ENCODE data around the gene FOLR3. TPM values are rescaled to one million over a fixed set of nuclear protein-coding genes. Genes with fewer than 3 reads are reported as not detected.
"Not testable (repeated sequence)": the region's sequence is repeated elsewhere in the genome, so short reads cannot be mapped to it uniquely, and the experiment has no call there.

Gene FOLR3
- total RNA-seq, 1 donor from 2014 or later: 0.98 TPM

DNA sequence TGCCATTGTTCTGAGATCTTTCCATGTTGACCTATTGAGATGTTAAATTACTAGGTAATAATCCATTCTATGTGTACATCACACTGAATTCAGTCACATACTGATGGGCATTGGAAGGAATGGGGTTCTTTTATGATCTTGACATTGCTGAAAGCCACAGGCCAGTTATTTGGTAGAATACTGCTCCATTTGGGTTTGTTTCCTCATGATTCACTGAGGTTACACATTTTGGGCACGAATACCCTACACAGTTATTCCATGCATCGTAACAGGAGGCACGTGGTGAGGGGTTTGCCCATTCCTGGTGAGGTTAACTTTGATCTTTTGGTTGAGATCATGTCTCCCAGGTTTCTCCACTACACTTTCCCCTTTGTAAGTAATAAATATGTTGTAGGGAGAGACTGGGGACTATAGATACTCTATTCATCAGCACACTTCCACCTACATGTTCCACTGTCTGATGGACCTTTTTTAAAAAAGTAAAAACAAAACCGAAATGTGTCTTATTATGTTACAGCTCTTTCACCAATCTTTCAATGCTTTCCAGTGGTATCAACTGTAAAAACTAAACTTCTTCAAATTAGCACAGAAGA is 44.4 kb downstream of the FOLR3 start:
- Mint-ChIP-seq H3K27ac (no peak overlapping the region), H3K27me3 (peaks cover 8% of the 10 kb centered on the region), H3K36me3 (ENCODE audit: insufficient read depth) (no peaks in the 10 kb centered on the region), H3K4me3 (ENCODE audit: low read depth) (no peak overlapping the region), H3K9me3 (ENCODE audit: low read depth) (no peaks in the 10 kb centered on the region), H3K4me1 (ENCODE audit: low read depth) (peaks cover 3% of the 10 kb centered on the region)
- no peak for DNase-seq (ENCODE audit: low spot score, unreplicated experiment)
- TF ChIP-seq, protein P1, sequence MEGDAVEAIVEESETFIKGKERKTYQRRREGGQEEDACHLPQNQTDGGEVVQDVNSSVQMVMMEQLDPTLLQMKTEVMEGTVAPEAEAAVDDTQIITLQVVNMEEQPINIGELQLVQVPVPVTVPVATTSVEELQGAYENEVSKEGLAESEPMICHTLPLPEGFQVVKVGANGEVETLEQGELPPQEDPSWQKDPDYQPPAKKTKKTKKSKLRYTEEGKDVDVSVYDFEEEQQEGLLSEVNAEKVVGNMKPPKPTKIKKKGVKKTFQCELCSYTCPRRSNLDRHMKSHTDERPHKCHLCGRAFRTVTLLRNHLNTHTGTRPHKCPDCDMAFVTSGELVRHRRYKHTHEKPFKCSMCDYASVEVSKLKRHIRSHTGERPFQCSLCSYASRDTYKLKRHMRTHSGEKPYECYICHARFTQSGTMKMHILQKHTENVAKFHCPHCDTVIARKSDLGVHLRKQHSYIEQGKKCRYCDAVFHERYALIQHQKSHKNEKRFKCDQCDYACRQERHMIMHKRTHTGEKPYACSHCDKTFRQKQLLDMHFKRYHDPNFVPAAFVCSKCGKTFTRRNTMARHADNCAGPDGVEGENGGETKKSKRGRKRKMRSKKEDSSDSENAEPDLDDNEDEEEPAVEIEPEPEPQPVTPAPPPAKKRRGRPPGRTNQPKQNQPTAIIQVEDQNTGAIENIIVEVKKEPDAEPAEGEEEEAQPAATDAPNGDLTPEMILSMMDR (IDR thresholded peaks at IDR 0.05; ENCODE audit: unreplicated experiment): no peak

DNA sequence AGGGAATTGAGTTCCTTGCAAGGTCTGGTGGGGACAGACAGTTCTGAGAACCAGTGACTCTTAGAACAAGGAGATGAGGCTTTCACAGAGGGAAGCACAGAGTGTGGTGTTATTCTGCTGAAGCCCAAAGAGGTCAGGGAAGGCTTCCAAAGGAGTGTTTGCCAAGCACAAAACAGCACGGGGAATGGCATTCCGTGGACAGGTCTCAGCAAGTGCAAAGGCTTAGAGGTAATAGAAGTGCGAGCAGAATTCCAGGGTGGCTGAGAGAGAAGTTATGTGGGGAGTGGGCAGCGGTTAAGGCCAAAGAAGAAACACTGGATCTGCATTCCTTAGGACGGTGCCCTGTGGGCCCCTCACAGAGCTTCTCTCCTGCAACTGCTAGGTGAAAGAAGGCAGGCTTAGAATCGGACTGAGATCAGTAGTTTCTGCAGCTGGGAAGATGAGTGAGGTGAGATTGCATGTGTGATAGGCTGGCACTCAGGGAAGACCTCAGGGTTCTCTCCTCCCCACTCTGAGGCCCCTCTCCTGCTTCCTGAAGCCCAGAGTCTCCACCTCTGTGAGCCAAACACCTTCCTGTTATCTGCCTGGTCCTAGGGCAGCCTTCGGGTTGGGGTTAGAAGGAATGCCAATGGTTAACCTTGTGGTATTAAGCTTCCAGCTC is 45.5 kb downstream of the FOLR3 start:
- H3K27ac Mint-ChIP-seq; H3K36me3 Mint-ChIP-seq (ENCODE audit: insufficient read depth); H3K9me3 Mint-ChIP-seq (ENCODE audit: low read depth); H3K4me1 Mint-ChIP-seq (ENCODE audit: low read depth); H3K27me3 Mint-ChIP-seq; DNase-seq (ENCODE audit: low spot score, unreplicated experiment); H3K4me3 Mint-ChIP-seq (ENCODE audit: low read depth): not testable (repeated sequence)

DNA sequence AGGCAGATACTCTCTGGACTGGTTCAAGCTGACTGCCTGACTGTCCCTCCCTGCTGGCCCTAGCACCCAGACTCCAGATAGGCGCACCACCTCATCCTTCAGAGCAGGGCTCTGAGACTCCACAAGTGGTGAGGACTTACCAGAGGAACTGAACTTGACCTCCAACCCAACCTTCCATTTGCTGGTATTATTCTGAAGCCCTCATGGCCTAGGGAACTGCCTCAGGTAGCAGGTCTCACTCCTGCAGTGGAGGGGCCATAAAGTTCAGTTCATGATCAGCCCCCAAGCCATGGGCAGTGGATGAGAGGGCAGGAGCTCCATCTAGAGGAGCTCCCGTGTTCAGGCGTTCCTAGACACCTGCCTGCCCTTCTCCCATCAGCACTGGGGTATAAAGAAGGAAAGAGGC is 46.0 kb downstream of the FOLR3 start:
- not testable (repeated sequence) for H3K4me1 Mint-ChIP-seq (ENCODE audit: low read depth); H3K27me3 Mint-ChIP-seq; DNase-seq (ENCODE audit: low spot score, unreplicated experiment); H3K9me3 Mint-ChIP-seq (ENCODE audit: low read depth); H3K36me3 Mint-ChIP-seq (ENCODE audit: insufficient read depth); H3K27ac Mint-ChIP-seq; H3K4me3 Mint-ChIP-seq (ENCODE audit: low read depth)
- TF ChIP-seq, protein P1 (IDR thresholded peaks at IDR 0.05; ENCODE audit: unreplicated experiment): peak; percentile 29

DNA sequence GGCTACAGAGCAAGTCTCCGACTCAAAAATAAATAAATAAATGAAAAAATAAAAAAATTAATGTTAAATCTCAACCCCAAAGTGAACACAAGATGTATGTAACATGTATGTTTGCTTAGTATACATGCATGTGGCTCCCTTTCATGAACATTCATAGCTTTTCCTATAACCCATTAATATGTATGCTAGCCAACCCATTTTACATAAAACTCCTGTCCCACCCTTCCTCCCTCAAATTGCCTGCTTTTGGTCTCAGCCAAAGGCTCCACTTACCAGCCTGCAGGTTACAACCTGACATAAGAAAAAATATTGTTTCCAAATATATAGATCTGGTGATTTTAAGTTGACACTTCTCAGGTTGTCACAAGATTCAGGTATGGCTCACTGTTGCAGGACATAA is 52.7 kb downstream of the FOLR3 start:
- no peak overlapping the region for H3K4me3 Mint-ChIP-seq (ENCODE audit: low read depth)
- H3K9me3 Mint-ChIP-seq (ENCODE audit: low read depth): no peaks in the 10 kb centered on the region
- TF ChIP-seq, protein P1 (IDR thresholded peaks at IDR 0.05; ENCODE audit: unreplicated experiment): no peak
- H3K4me1 Mint-ChIP-seq (ENCODE audit: low read depth): peaks cover 18% of the 10 kb centered on the region
- no peaks in the 10 kb centered on the region for H3K36me3 Mint-ChIP-seq (ENCODE audit: insufficient read depth)
- no peak for DNase-seq (ENCODE audit: low spot score, unreplicated experiment)
- no peak overlapping the region for H3K27ac Mint-ChIP-seq
- no peaks in the 10 kb centered on the region for H3K27me3 Mint-ChIP-seq

Other genes with a start within 250 kb of the FOLR3 start
- 12.3 and 13.9 TPM in 2 replicates for gene XNDC1N, start 207.1 kb upstream of the FOLR3 start, total RNA-seq
- 50.1 and 59.6 TPM in 2 replicates for gene RNF121, start 206.7 kb upstream of the FOLR3 start, total RNA-seq
- 19.8 and 20.1 TPM in 2 replicates for gene IL18BP, start 136.8 kb upstream of the FOLR3 start, total RNA-seq
- 238 and 255 TPM in 2 replicates for gene NUMA1, start 55.2 kb upstream of the FOLR3 start, total RNA-seq
- 12.4 and 14.9 TPM in 2 replicates for gene LRRC51, start 54.9 kb upstream of the FOLR3 start, total RNA-seq
- 84.9 and 85.4 TPM in 2 replicates for gene LAMTOR1, start 32.4 kb upstream of the FOLR3 start, total RNA-seq
- not detected in 2 replicates for gene TOMT, start 29.8 kb upstream of the FOLR3 start, total RNA-seq
- 56.1 and 61.3 TPM in 2 replicates for gene ANAPC15, start 23.0 kb upstream of the FOLR3 start, total RNA-seq
- 5.6 and 6.4 TPM in 2 replicates for gene FOLR1, start 56.4 kb downstream of the FOLR3 start, total RNA-seq
- gene FOLR2, start 81.1 kb downstream of the FOLR3 start, total RNA-seq: not detected in 2 replicates
- 389 and 394 TPM in 2 replicates for gene INPPL1, start 89.0 kb downstream of the FOLR3 start, total RNA-seq
- gene PHOX2A, start 108.5 kb downstream of the FOLR3 start, total RNA-seq: not detected in 2 replicates